NCI-H526 treated with DMSO at 0.1 percent for 48 hours (cell line): Measurements from ENCODE around the gene CMTM5.
"Not testable (repeated sequence)": the region's sequence is repeated elsewhere in the genome, so short reads cannot be mapped to it uniquely, and the experiment has no call there.

Experiments used
- DNase-seq: peaks from one replicate; lab custom pipeline; 2025; lab: John Stamatoyannopoulos, UW

The CMTM5 gene

GRCh38 chr14:23399136-23399535, 22.3 kb downstream of the CMTM5 start:
- DNase-seq, result no peak

- DNase-seq, result no peak
Measured at GRCh38 chr14:23399591-23399990, 22.7 kb downstream of the CMTM5 start.

GRCh38 chr14:23400496-23401149, 23.8 kb downstream of the CMTM5 start:
- DNase-seq, result not testable (repeated sequence)

- DNase-seq, result no peak
Measured at GRCh38 chr14:23401291-23401690, 24.4 kb downstream of the CMTM5 start.

- no peak for DNase-seq
Measured at GRCh38 chr14:23402296-23403138, 25.7 kb downstream of the CMTM5 start.

GRCh38 chr14:23403139-23403438, 26.2 kb downstream of the CMTM5 start:
- no peak for DNase-seq

GRCh38 chr14:23403908-23404307, 27.1 kb downstream of the CMTM5 start:
- DNase-seq, result no peak

GRCh38 chr14:23404331-23404900, 27.6 kb downstream of the CMTM5 start:
- DNase-seq, result no peak

GRCh38 chr14:23405096-23405495, 28.2 kb downstream of the CMTM5 start:
- DNase-seq, result no peak

- DNase-seq, result no peak
Measured at GRCh38 chr14:23405516-23406025, 28.7 kb downstream of the CMTM5 start.

- no peak for DNase-seq
Measured at GRCh38 chr14:23406244-23406643, 29.4 kb downstream of the CMTM5 start.

- DNase-seq, result no peak
Measured at GRCh38 chr14:23406725-23407355, 30.0 kb downstream of the CMTM5 start.

GRCh38 chr14:23407516-23408306, 30.9 kb downstream of the CMTM5 start, which contains the start of gene MYH6:
MYH6 (minus strand) TSS chr14:23408273; CDS start chr14:23407223, 1,050 bp downstream.
- no peak for DNase-seq

GRCh38 chr14:23408307-23408630, 31.4 kb downstream of the CMTM5 start:
- DNase-seq, result no peak

- DNase-seq, result no peak
Measured at GRCh38 chr14:23409475-23409874, 32.6 kb downstream of the CMTM5 start.

- no peak for DNase-seq
Measured at GRCh38 chr14:23409966-23410635, 33.3 kb downstream of the CMTM5 start.

GRCh38 chr14:23411563-23412525, 35.0 kb downstream of the CMTM5 start:
- no peak for DNase-seq

GRCh38 chr14:23413681-23414080, 36.8 kb downstream of the CMTM5 start:
- DNase-seq, result no peak

- no peak for DNase-seq
Measured at GRCh38 chr14:23414254-23414653, 37.4 kb downstream of the CMTM5 start.
